ENCODE data around the gene FAM72A.
"Not testable (repeated sequence)": the region's sequence is repeated elsewhere in the genome, so short reads cannot be mapped to it uniquely, and the experiment has no call there.

Gene FAM72A

DNA sequence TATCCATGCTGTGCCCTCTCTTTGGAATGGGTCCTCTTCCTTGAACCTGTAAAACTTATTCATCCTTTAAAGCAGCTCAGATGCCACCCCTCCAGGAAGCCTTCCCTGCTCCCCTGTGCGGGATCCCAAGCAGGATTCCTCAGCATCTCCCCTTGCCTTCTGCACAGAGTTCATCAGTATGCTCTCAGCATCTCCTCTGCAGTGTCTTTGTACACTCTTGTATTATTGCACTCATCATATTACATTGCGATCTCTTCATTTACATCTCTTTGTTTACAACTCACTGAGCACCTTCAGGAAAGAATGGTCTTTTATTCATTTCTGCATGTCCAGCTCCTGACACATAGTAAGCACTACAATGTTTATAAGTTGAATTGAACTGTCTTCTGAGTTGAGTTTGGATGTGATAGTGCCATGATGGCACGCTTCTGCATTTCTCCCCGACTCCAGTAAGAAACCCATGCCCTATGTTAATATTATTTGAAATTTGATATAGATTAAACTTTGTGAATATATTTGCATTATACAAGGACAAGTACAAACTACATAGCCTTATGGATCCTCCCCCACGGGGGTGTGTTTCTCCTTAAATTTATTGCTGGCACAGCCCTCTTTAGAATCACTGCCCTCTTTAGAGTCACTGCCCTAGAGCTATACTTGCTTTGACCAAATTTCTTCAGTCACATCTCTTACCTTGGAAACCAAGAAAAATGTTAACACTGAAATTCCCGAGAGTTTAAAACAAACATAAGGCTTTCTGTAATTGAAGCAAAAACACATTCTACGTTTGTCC is 13.2 kb upstream of the FAM72A start:
- not testable (repeated sequence) for DNase-seq

DNA sequence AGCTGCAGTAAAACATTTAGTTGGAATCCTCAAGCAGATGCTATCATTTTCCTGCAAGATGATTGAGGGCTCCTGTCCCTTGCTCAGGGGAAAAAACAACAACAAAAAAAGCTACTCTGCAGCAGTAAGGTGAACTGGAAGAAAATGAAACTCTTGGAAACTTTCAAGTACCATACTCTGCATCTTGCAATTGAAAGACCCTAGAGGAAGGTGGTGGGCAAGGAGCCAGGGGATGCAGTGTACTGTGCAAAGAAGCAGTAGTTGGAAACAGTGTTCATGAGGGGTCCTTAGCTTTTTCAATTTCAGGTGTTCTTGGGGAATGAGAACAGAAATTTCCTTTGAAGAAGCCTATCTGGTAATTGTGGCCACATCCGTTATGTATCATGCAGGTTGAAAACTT is 8.2 kb upstream of the FAM72A start:
- DNase-seq, result not testable (repeated sequence)

GRCh38 chr1:206205569-206205968 is 2.9 kb upstream of the FAM72A start:
- DNase-seq, result not testable (repeated sequence)

- peak; percentile 25 for DNase-seq
Measured at GRCh38 chr1:206204871-206205270, 2.2 kb upstream of the FAM72A start.

DNA sequence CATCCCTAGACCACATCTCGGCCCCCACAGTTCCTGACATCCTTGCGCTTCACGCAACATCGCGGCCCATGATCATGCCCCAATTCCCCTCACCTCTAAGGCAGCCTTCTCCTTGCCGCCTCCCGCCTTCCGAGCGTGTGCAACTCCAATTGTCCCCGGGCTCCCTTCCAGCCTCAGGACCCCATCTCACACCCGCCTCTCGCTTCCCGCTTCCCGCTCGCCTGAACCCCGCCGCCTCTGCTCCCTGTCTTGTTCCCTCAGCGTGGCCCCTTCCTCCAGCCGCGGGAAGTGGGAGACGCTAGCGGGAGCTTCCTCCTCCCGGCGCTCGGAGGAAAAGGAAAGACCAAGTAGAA is 1.5 kb upstream of the FAM72A start:
- DNase-seq, result not testable (repeated sequence)

DNA sequence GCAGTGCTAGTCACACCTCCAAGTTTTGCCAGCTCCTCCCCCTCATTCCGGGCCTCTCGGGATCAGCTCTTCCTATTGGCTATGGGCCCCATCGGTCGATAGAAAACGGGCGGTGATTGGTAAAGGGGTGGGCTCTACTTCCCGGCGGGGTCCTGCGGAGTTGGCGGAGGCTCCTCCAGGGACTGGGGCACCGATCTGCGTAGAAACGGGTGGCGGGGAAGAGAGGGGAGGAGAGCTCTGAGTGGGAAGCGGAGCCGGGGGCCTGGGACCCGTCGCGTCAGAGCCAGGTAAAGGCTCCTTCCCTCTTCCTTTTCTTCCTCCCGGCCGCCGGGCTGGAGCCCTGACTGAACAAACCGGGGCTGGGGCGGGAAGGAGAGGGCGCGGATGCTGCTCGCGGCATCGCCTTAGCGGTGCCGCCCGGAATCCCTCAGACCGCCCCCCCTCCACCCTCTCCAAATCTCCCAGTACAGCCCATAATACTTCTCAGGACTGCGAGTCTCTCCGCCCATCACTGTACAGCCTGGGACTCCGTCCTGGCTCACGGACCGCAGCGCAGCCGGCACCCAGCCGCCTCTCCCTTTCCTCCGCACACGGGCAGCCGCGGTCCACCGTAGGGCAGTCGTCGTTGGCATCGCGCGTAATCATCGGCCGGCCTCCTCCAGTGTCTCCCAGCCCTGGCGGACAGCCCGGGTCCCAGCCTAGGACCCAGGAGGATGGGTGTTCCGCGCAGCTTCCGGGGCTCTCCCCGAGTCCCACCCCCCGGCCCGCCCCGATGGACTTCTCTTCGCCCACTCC is 922 bp upstream of the FAM72A start, which contains the start of gene SRGAP2:
TSS of gene SRGAP2 (plus strand) at position 178 of the 795 bp plus-strand sequence. CDS start 2,430 bp downstream, outside the sequence.
- DNase-seq, result peak; percentile 72

DNA sequence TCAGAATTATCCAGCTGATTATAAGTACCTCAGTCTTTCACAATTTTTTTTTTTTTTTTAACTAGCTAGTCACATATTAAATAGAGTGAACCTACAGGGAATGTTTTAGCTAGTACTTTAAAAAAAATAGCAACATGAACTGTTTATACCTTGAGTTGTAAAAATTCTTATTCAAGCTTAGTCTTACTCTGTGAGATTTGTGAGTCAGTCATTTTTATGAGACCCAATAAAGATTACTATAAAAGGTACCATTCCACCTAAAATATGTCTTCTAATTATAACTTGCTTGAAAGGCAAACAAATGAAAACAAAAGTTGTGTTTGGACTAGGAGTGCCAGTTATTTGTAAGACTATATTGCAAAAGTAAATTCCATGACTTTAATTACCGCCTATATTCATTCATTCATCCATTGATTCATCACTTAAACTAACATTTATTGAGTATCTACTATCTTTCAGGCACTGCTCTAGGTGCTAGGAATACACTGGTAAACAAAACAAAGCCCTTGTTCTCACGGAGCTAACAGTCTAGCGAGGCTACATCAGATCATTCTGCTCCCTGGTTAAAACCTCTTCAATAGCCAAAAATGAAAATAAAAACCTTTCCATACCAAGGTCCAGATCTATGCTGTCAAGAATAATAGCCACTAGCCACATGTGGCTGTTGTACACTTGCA is 5.8 kb downstream of the FAM72A start:
- DNase-seq, result not testable (repeated sequence)

- not testable (repeated sequence) for DNase-seq
Measured at GRCh38 chr1:206195182-206195581, 7.5 kb downstream of the FAM72A start.

DNA sequence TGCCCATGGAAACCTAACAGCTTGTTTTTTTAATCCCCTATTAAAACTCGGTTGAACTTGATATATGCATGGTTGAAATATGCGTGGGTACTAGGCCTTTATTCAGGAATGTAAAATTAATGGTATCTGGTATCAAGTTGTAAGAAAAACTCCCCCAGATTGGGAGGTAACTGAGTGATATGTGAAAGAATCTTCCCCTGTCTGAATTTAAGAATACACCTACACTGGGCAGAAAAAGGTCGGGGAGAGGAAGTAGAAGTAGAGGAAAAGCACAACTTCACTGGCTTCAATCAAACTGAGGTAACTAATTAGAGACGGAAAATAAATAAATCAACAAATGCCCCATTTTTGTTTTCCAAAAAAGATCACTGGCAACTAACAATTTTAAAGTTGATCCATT is 15.8 kb downstream of the FAM72A start:
- not testable (repeated sequence) for DNase-seq

- DNase-seq, result not testable (repeated sequence)
Measured at GRCh38 chr1:206185778-206186177, 16.9 kb downstream of the FAM72A start.

GRCh38 chr1:206183788-206184187 is 18.9 kb downstream of the FAM72A start:
- DNase-seq, result not testable (repeated sequence)

DNA sequence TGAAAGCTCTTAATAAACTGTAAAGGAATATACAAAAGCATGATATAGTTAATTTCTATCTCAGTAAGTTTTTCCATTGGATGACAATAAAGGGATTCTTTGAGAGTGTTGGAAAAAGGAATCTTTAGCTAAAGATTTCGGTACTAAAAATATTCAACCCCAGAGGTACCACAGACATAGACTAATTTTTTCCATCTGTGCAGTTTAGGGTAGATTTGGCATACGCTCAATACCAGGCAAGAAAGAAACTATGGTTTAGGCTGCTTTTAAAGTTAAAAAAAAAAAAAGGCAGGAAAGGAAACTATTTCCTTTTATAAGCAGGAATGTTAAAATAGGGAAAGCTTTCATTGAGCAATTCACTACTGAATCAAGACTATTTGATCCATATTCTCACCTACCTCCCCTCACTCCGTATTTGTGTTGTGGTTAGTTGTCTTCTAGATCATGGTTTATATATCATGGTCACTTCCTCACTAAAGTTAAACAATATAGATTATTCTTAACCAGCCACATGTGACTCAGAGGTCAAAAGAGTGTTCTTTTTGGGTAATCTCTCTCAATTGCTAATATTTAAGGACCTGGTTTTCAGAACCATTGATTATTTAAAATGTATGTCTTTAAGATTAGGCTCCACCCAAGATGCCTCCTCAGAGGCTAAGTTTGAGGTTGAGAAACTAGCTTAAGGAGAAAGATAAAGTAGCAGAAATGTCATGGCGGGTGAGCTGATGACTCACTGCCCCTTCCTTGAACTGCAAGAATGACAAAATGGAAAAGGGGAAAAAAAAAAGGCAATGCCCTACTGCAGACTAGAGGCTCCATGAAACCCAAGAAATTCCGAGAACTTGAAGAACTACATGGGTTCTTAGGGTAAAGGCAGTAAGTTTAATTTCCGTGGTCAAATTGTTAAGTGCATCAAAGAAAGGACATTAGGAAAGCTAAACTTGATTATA is 20.0 kb downstream of the FAM72A start:
- DNase-seq, result not testable (repeated sequence)

- DNase-seq, result not testable (repeated sequence)
Measured at GRCh38 chr1:206179666-206180065, 23.0 kb downstream of the FAM72A start.

GRCh38 chr1:206178061-206178989 is 24.3 kb downstream of the FAM72A start:
- not testable (repeated sequence) for DNase-seq

GRCh38 chr1:206176114-206176502 is 26.5 kb downstream of the FAM72A start:
- DNase-seq, result not testable (repeated sequence)

- not testable (repeated sequence) for DNase-seq
Measured at GRCh38 chr1:206175459-206176113, 27.1 kb downstream of the FAM72A start.

GRCh38 chr1:206174182-206174868 is 28.3 kb downstream of the FAM72A start:
- peak; percentile 58 for DNase-seq

DNA sequence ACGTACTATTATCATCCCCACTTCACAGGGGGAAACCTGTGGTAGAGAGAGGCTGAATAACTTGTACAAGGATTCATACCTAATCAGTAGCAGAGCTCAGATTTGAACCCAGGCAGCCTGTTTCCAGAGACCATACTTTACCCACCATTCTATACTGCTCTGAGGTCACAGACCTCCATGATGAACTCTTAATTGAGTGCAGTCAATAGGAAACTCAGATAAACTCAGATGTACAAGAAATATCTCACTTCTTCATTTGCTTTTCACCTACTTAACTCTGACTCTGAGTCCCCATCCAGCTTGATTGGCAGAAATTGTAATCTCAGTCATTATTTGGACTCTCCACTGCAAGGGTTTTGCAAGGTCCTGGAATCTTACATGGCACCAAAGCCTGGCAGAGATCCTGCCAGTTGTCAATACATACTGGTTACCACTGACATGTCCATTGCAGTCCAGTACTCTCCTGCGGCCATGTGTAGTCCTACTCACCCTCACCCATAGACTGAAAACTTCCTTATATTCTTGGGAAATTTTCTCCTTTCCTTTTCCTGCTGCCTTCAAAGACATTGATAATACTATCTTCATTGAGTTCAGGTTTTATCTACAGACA is 29.4 kb downstream of the FAM72A start:
- not testable (repeated sequence) for DNase-seq

GRCh38 chr1:206169794-206170193 is 32.8 kb downstream of the FAM72A start:
- DNase-seq, result not testable (repeated sequence)

All from DMS53 (cell line).